ENCODE results near the gene PFKM.

Gene PFKM

DNA sequence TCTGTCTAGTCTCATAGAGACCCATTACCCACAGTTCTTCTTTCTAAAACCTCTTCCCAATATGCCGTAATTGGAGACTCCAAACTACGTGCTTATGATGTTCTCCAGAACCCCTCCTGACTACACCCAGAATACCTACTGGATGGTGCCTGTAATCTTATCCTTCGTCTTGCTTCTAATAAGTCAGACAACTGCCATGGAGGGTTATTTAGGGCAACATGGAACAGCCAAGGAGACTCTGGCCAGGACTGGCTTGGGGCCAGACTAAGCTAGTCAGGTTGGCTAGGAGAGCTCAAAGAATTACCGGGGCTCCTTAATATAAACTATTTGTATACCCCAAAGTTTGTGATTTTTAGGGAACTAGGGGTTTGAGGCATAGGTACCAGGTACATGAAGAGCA lies 6.8 kb downstream of the PFKM start:
- Histone ChIP-seq H3K9ac (ENCODE audit: low read length in 5 of 5) (no peak overlapping the region), H3K36me3 (ENCODE audit: control insufficient read depth in 5 of 5, insufficient read depth in 5 of 5, low read length in 5 of 5) (peaks cover 0 to 29% (median 5%) of the 10 kb centered on the region in 5 donors), H3K4me3 (ENCODE audit: low read depth in 1 of 5, low read length in 5 of 5) (no peak overlapping the region), H3K9me3 (ENCODE audit: control insufficient read depth in 5 of 5, low read length in 5 of 5) (no peaks in the 10 kb centered on the region), H3K4me1 (ENCODE audit: control insufficient read depth in 5 of 5, insufficient read depth in 5 of 5, low read length in 5 of 5) (no peaks in the 10 kb centered on the region), H3K27ac (ENCODE audit: low read depth, low read length) (no peak overlapping the region), H3K27me3 (ENCODE audit: control insufficient read depth in 5 of 5, insufficient read depth in 4 of 5, low read length in 5 of 5) (no peaks in the 10 kb centered on the region)

DNA sequence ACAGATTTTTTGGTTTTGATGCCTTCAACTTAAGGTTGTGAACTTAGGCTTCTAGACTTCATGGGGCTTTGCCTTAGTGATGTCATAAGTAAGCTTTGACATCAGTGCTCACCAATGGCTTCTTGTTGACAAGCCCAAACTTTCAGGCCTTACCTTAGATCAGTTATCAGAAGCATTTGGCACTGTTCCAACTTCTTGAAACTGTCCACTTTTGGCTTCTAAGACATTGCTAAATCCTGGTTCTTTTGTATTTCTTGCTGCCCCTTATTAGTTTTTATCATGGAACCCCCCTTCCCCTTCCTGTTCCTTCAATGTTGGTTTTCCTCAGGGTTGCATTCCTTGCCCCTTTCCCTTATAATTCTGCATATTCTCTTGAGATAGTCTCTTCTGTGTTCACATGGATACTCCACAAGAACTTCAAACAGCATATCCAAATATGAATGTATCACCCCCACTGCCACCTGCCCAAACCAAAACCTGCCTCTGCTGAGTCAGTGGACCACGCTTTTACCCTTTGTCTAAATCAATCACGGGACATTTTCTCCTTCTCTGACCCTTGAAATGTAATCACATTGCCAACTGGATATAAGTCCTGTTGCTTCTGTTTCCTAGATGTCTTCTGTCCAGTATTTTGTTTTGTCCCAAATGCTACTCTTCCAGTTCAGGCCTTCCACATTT lies 7.9 kb downstream of the PFKM start:
- Histone ChIP-seq H3K4me1 (ENCODE audit: control insufficient read depth in 5 of 5, insufficient read depth in 5 of 5, low read length in 5 of 5) (no peaks in the 10 kb centered on the region), H3K36me3 (ENCODE audit: control insufficient read depth in 5 of 5, insufficient read depth in 5 of 5, low read length in 5 of 5) (peaks cover 0 to 34% (median 12%) of the 10 kb centered on the region in 5 donors), H3K27ac (ENCODE audit: low read depth, low read length) (no peak overlapping the region), H3K9me3 (ENCODE audit: control insufficient read depth in 5 of 5, low read length in 5 of 5) (no peaks in the 10 kb centered on the region), H3K9ac (ENCODE audit: low read length in 5 of 5) (no peak overlapping the region), H3K4me3 (ENCODE audit: low read depth in 1 of 5, low read length in 5 of 5) (no peak overlapping the region), H3K27me3 (ENCODE audit: control insufficient read depth in 5 of 5, insufficient read depth in 4 of 5, low read length in 5 of 5) (no peaks in the 10 kb centered on the region)

DNA sequence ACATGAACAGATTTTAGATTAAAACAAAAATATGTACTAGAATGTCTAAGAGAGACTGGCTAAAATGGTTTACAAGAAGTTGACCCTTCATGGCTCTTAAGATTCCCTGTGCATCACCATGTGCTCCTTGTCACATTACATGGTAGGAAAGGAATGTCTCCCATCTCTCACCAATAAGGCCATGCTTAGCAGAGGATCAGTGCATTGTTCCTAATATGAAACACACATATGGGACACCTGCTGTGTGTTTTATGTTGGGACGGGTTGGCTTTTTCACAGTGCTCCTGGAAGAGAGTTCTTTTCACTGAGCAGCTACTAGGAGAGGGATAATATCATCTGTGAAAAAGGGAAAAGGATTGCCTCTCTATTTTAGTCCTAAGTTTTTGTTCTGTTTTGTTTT lies 9.6 kb downstream of the PFKM start:
- H3K9ac ChIP-seq (ENCODE audit: low read length in 5 of 5): no peak overlapping the region
- no peak overlapping the region for H3K4me3 ChIP-seq (ENCODE audit: low read depth in 1 of 5, low read length in 5 of 5)
- no peaks in the 10 kb centered on the region for H3K9me3 ChIP-seq (ENCODE audit: control insufficient read depth in 5 of 5, low read length in 5 of 5)
- peaks cover 0 to 41% (median 27%) of the 10 kb centered on the region in 5 donors for H3K36me3 ChIP-seq (ENCODE audit: control insufficient read depth in 5 of 5, insufficient read depth in 5 of 5, low read length in 5 of 5)
- H3K27me3 ChIP-seq (ENCODE audit: control insufficient read depth in 5 of 5, insufficient read depth in 4 of 5, low read length in 5 of 5): no peaks in the 10 kb centered on the region
- no peaks in the 10 kb centered on the region for H3K4me1 ChIP-seq (ENCODE audit: control insufficient read depth in 5 of 5, insufficient read depth in 5 of 5, low read length in 5 of 5)
- H3K27ac ChIP-seq (ENCODE audit: low read depth, low read length): no peak overlapping the region

DNA sequence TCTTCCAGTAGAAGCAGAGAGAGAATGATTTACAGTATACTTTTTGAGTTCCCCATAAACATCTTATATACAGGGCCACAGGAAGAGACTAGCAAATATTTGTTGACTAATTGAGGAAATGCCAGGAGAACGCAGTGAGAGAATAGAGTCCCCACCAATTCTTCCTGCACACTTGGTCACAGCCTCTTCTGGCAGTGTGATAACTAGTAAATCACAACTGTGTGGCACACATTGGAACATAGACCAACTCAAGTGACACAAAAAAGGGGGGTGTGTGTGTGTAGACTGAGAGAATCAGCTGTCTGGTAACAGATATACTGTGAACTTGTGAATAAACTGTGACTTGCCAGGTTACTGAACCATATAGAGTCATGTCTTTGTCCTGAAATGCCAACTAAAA lies 10.2 kb downstream of the PFKM start:
- no peaks in the 10 kb centered on the region for H3K4me1 ChIP-seq (ENCODE audit: control insufficient read depth in 5 of 5, insufficient read depth in 5 of 5, low read length in 5 of 5)
- H3K9me3 ChIP-seq (ENCODE audit: control insufficient read depth in 5 of 5, low read length in 5 of 5): no peaks in the 10 kb centered on the region
- no peak overlapping the region for H3K9ac ChIP-seq (ENCODE audit: low read length in 5 of 5)
- peaks cover 0 to 44% (median 32%) of the 10 kb centered on the region in 5 donors for H3K36me3 ChIP-seq (ENCODE audit: control insufficient read depth in 5 of 5, insufficient read depth in 5 of 5, low read length in 5 of 5)
- H3K27ac ChIP-seq (ENCODE audit: low read depth, low read length): no peak overlapping the region
- no peaks in the 10 kb centered on the region for H3K27me3 ChIP-seq (ENCODE audit: control insufficient read depth in 5 of 5, insufficient read depth in 4 of 5, low read length in 5 of 5)
- no peak overlapping the region for H3K4me3 ChIP-seq (ENCODE audit: low read depth in 1 of 5, low read length in 5 of 5)

DNA sequence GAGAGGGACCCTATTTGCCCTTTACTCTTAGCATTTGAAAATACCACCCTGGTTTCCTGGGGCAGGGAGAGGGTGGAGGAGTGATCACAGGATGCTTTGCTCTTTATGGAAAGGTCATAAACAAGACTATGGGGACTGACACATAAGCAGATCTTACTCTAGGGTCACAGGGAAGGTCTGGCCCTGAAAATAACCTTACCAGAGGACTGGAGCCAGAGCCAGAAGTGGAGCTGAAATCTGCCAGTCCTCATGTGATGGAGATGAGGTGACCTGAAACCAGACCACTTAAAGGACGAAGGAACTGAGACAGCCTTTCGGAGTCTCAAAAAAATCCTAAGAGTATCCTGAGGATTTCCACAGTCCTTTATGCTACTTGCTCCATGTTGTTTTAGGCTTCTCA lies 12.4 kb downstream of the PFKM start:
- H3K9ac ChIP-seq (ENCODE audit: low read length in 5 of 5): no peak overlapping the region
- no peaks in the 10 kb centered on the region for H3K9me3 ChIP-seq (ENCODE audit: control insufficient read depth in 5 of 5, low read length in 5 of 5)
- H3K36me3 ChIP-seq (ENCODE audit: control insufficient read depth in 5 of 5, insufficient read depth in 5 of 5, low read length in 5 of 5): peaks cover 0 to 52% (median 40%) of the 10 kb centered on the region in 5 donors
- no peak overlapping the region for H3K4me3 ChIP-seq (ENCODE audit: low read depth in 1 of 5, low read length in 5 of 5)
- no peaks in the 10 kb centered on the region for H3K27me3 ChIP-seq (ENCODE audit: control insufficient read depth in 5 of 5, insufficient read depth in 4 of 5, low read length in 5 of 5)
- no peak overlapping the region for H3K27ac ChIP-seq (ENCODE audit: low read depth, low read length)
- H3K4me1 ChIP-seq (ENCODE audit: control insufficient read depth in 5 of 5, insufficient read depth in 5 of 5, low read length in 5 of 5): no peaks in the 10 kb centered on the region

DNA sequence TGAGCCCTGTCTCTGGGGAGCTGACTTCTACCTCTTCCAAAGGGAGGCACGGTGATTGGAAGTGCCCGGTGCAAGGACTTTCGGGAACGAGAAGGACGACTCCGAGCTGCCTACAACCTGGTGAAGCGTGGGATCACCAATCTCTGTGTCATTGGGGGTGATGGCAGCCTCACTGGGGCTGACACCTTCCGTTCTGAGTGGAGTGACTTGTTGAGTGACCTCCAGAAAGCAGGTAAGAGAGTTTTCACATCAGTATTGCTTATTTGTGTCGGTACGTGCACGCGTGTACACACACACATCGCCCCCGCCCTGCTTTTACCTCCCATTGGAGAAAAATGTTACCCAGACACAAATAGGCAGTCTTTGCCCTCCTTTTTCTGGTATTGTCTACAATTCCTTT lies 13.7 kb downstream of the PFKM start:
- Histone ChIP-seq H3K36me3 (ENCODE audit: control insufficient read depth in 5 of 5, insufficient read depth in 5 of 5, low read length in 5 of 5) (peaks cover 0 to 52% (median 45%) of the 10 kb centered on the region in 5 donors), H3K9me3 (ENCODE audit: control insufficient read depth in 5 of 5, low read length in 5 of 5) (no peaks in the 10 kb centered on the region)

DNA sequence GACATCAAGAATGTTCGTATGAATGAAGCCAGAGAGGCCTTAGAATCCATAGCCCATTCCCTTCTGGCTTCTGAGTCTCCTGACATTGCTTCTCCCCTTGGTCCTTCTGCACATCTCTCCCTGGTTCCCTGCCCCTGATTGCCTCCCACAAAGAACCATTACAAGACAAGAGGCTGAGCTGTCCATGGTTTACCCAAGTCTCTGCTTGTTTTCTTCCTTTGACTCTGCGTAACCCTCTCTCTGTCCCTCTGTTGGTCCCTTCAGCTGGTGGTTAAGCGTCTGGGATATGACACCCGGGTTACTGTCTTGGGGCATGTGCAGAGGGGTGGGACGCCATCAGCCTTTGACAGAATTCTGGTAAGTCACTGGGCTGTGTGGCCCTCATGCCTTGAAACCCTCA lies 15.9 kb downstream of the PFKM start:
- no peak overlapping the region for H3K9ac ChIP-seq (ENCODE audit: low read length in 5 of 5)
- peaks cover 0 to 66% (median 53%) of the 10 kb centered on the region in 5 donors for H3K36me3 ChIP-seq (ENCODE audit: control insufficient read depth in 5 of 5, insufficient read depth in 5 of 5, low read length in 5 of 5)
- no peak overlapping the region for H3K27ac ChIP-seq (ENCODE audit: low read depth, low read length)

More for the DNA sequence above, 13.7 kb downstream of the PFKM start:
- no peaks in the 10 kb centered on the region for H3K27me3 ChIP-seq (ENCODE audit: control insufficient read depth in 5 of 5, insufficient read depth in 4 of 5, low read length in 5 of 5)
- H3K4me1 ChIP-seq (ENCODE audit: control insufficient read depth in 5 of 5, insufficient read depth in 5 of 5, low read length in 5 of 5): no peaks in the 10 kb centered on the region
- H3K27ac ChIP-seq (ENCODE audit: low read depth, low read length): no peak overlapping the region
- no peak overlapping the region for H3K4me3 ChIP-seq (ENCODE audit: low read depth in 1 of 5, low read length in 5 of 5)
- H3K9ac ChIP-seq (ENCODE audit: low read length in 5 of 5): no peak overlapping the region

DNA sequence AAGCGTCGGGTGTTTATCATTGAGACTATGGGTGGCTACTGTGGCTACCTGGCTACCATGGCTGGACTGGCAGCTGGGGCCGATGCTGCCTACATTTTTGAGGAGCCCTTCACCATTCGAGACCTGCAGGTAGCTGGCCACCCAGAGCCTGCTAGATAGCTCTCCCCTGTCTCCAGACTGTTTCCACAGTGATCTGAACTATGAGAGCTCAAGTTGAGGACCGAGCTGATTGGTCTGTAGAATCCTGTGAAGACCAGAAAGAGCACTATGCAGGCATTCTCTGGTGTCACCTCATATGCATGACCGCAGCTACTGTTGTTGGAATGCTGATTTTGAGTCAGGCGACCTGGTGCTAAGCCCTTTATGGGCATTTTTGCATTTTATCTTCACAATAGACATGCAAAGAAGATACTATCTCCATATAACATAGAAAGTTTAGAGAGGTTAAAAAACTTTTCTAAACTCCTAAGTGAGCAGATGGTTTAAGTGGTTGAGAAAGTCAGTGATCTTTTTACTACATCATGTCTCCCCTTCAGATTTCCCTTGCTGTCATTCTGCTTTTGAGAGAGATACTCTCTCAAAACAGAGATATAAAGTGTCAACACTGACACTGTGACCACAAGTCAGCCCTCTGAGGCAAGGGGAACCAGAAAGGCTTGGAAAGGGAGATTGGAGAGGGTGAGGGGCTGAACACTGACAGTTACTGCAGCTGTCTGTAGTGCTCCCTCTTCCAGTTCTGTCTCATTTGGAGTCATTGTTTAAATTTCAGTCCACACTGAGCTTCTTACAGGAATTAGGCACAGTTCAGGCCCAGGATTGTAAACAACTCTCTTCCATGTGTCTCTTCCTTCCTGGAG lies 23.9 kb downstream of the PFKM start:
- H3K36me3 ChIP-seq (ENCODE audit: control insufficient read depth in 5 of 5, insufficient read depth in 5 of 5, low read length in 5 of 5): peaks cover 19 to 92% (median 68%) of the 10 kb centered on the region in 5 donors
- no peaks in the 10 kb centered on the region for H3K9me3 ChIP-seq (ENCODE audit: control insufficient read depth in 5 of 5, low read length in 5 of 5)
- peaks cover 0 to 2% (median 0%) of the 10 kb centered on the region in 5 donors for H3K4me1 ChIP-seq (ENCODE audit: control insufficient read depth in 5 of 5, insufficient read depth in 5 of 5, low read length in 5 of 5)
- H3K27me3 ChIP-seq (ENCODE audit: control insufficient read depth in 5 of 5, insufficient read depth in 4 of 5, low read length in 5 of 5): no peaks in the 10 kb centered on the region
- H3K27ac ChIP-seq (ENCODE audit: low read depth, low read length): no peak overlapping the region
- H3K9ac ChIP-seq (ENCODE audit: low read length in 5 of 5): no peak overlapping the region
- no peak overlapping the region for H3K4me3 ChIP-seq (ENCODE audit: low read depth in 1 of 5, low read length in 5 of 5)

More for the DNA sequence above, 15.9 kb downstream of the PFKM start:
- Histone ChIP-seq H3K27me3 (ENCODE audit: control insufficient read depth in 5 of 5, insufficient read depth in 4 of 5, low read length in 5 of 5) (no peaks in the 10 kb centered on the region), H3K4me1 (ENCODE audit: control insufficient read depth in 5 of 5, insufficient read depth in 5 of 5, low read length in 5 of 5) (no peaks in the 10 kb centered on the region), H3K4me3 (ENCODE audit: low read depth in 1 of 5, low read length in 5 of 5) (no peak overlapping the region), H3K9me3 (ENCODE audit: control insufficient read depth in 5 of 5, low read length in 5 of 5) (no peaks in the 10 kb centered on the region)

DNA sequence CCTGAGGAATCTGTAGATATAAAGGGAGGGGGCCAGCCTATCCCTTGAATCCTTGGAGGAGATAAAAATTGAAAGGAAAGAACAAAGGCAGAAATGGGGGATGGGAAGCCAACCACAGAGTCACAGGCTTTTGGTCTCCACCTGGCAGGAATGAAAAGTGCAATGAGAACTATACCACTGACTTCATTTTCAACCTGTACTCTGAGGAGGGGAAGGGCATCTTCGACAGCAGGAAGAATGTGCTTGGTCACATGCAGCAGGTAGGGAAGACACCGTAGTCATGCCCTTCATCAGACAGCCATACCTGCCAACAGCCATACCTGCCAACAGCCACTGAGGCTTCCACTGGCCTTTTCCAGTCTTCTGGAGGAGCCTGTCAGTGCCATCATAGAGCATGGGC lies 24.7 kb downstream of the PFKM start:
- Histone ChIP-seq H3K27me3 (ENCODE audit: control insufficient read depth in 5 of 5, insufficient read depth in 4 of 5, low read length in 5 of 5) (no peaks in the 10 kb centered on the region), H3K4me1 (ENCODE audit: control insufficient read depth in 5 of 5, insufficient read depth in 5 of 5, low read length in 5 of 5) (peaks cover 0 to 4% (median 0%) of the 10 kb centered on the region in 5 donors), H3K9me3 (ENCODE audit: control insufficient read depth in 5 of 5, low read length in 5 of 5) (no peaks in the 10 kb centered on the region), H3K4me3 (ENCODE audit: low read depth in 1 of 5, low read length in 5 of 5) (no peak overlapping the region), H3K9ac (ENCODE audit: low read length in 5 of 5) (no peak overlapping the region), H3K36me3 (ENCODE audit: control insufficient read depth in 5 of 5, insufficient read depth in 5 of 5, low read length in 5 of 5) (peaks cover 20 to 94% (median 73%) of the 10 kb centered on the region in 5 donors), H3K27ac (ENCODE audit: low read depth, low read length) (no peak overlapping the region)

DNA sequence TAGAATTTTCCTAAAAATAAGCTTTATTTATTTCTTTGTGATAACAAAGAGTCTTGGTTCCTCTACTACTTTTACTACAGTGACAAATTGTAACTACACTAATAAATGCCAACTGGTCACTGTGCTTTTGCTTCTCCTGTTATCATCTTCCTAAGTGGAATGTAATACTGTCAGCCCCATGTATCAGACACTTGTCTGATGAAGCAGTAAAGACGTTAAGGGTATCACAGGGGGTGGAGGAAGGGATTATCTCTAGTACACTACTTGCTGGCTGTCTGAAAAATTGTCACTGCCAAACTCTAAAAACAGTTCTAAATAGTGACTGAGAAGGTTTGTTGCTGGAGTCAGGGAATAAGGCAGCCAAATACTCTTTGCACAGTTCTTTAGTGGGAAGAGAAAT lies 26.8 kb downstream of the PFKM start:
- no peak overlapping the region for H3K27ac ChIP-seq (ENCODE audit: low read depth, low read length)
- H3K9ac ChIP-seq (ENCODE audit: low read length in 5 of 5): no peak overlapping the region
- H3K27me3 ChIP-seq (ENCODE audit: control insufficient read depth in 5 of 5, insufficient read depth in 4 of 5, low read length in 5 of 5): no peaks in the 10 kb centered on the region
- no peak overlapping the region for H3K4me3 ChIP-seq (ENCODE audit: low read depth in 1 of 5, low read length in 5 of 5)
- H3K36me3 ChIP-seq (ENCODE audit: control insufficient read depth in 5 of 5, insufficient read depth in 5 of 5, low read length in 5 of 5): peaks cover 34 to 94% (median 77%) of the 10 kb centered on the region in 5 donors
- H3K4me1 ChIP-seq (ENCODE audit: control insufficient read depth in 5 of 5, insufficient read depth in 5 of 5, low read length in 5 of 5): peaks cover 0 to 4% (median 0%) of the 10 kb centered on the region in 5 donors
- H3K9me3 ChIP-seq (ENCODE audit: control insufficient read depth in 5 of 5, low read length in 5 of 5): no peaks in the 10 kb centered on the region

All from subcutaneous abdominal adipose tissue (tissue), 5 donors.